ENCODE data around the gene RSRC1.

GRCh38 chr3:158355623-158356588, 246.0 kb downstream of the RSRC1 start:
- no peak for TF ChIP-seq CTCF (IDR thresholded peaks at IDR 0.05)
- no peak for TF ChIP-seq POLR2A (IDR thresholded peaks at IDR 0.05)
